ENCODE data around the gene PTPRD. TPM values are rescaled to one million over a fixed set of nuclear protein-coding genes. Genes with fewer than 3 reads are reported as not detected.

PTPRD gene
- total RNA-seq, 1 donor from 2014 or later, result 5.7 TPM

DNA sequence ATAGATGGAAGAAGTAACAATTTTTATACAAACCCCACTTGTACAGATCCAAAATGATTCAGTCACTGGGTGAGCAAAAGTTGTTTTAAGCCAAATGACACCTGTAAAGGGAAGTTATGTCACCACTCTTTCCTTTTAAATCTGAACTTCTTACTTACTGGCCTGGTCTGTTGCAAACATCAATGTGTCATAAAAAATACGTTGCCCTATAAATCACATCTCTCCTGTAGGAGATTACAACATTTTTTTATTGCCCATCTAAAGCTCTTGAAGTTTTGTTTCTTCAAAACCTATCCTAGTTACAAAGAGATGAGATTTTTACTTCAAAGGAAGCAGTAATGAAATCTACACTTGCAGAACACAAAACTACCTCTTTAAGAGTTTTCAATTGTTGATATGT, 1725.4 kb downstream of the PTPRD start:
- no peak for DNase-seq (ENCODE audit: low spot score)
- H3K4me3 Mint-ChIP-seq (ENCODE audit: unreplicated experiment), result no peak overlapping the region

GRCh38 chr9:8883321-8883720, 1729.5 kb downstream of the PTPRD start:
- H3K4me3 Mint-ChIP-seq (ENCODE audit: unreplicated experiment), result no peak overlapping the region
- TF ChIP-seq, protein P1, sequence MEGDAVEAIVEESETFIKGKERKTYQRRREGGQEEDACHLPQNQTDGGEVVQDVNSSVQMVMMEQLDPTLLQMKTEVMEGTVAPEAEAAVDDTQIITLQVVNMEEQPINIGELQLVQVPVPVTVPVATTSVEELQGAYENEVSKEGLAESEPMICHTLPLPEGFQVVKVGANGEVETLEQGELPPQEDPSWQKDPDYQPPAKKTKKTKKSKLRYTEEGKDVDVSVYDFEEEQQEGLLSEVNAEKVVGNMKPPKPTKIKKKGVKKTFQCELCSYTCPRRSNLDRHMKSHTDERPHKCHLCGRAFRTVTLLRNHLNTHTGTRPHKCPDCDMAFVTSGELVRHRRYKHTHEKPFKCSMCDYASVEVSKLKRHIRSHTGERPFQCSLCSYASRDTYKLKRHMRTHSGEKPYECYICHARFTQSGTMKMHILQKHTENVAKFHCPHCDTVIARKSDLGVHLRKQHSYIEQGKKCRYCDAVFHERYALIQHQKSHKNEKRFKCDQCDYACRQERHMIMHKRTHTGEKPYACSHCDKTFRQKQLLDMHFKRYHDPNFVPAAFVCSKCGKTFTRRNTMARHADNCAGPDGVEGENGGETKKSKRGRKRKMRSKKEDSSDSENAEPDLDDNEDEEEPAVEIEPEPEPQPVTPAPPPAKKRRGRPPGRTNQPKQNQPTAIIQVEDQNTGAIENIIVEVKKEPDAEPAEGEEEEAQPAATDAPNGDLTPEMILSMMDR (IDR thresholded peaks at IDR 0.05), result no peak
- no peaks in the 10 kb centered on the region for H3K36me3 Mint-ChIP-seq (ENCODE audit: low read depth)
- H3K27ac Mint-ChIP-seq (ENCODE audit: unreplicated experiment), result no peak overlapping the region
- no peaks in the 10 kb centered on the region for H3K9me3 Mint-ChIP-seq (ENCODE audit: low read depth)
- H3K27me3 Mint-ChIP-seq (ENCODE audit: low read depth), result peaks cover 7% of the 10 kb centered on the region
- no peak for DNase-seq (ENCODE audit: low spot score)
- no peaks in the 10 kb centered on the region for H3K4me1 Mint-ChIP-seq (ENCODE audit: low read depth)

More for the DNA sequence above, 1725.4 kb downstream of the PTPRD start:
- Mint-ChIP-seq H3K27me3 (ENCODE audit: low read depth) (peaks cover 3% of the 10 kb centered on the region), H3K9me3 (ENCODE audit: low read depth) (no peaks in the 10 kb centered on the region), H3K27ac (ENCODE audit: unreplicated experiment) (no peak overlapping the region), H3K36me3 (ENCODE audit: low read depth) (no peaks in the 10 kb centered on the region), H3K4me1 (ENCODE audit: low read depth) (no peaks in the 10 kb centered on the region)
- TF ChIP-seq, protein P1 (IDR thresholded peaks at IDR 0.05), result no peak

GRCh38 chr9:8880060-8880459, 1732.7 kb downstream of the PTPRD start:
- no peaks in the 10 kb centered on the region for H3K9me3 Mint-ChIP-seq (ENCODE audit: low read depth)
- H3K4me1 Mint-ChIP-seq (ENCODE audit: low read depth), result no peaks in the 10 kb centered on the region
- no peak for DNase-seq (ENCODE audit: low spot score)
- H3K36me3 Mint-ChIP-seq (ENCODE audit: low read depth), result no peaks in the 10 kb centered on the region
- TF ChIP-seq, protein P1 (IDR thresholded peaks at IDR 0.05), result no peak
- no peak overlapping the region for H3K4me3 Mint-ChIP-seq (ENCODE audit: unreplicated experiment)
- no peak overlapping the region for H3K27ac Mint-ChIP-seq (ENCODE audit: unreplicated experiment)
- peaks cover 6% of the 10 kb centered on the region for H3K27me3 Mint-ChIP-seq (ENCODE audit: low read depth)

GRCh38 chr9:8879284-8879683, 1733.5 kb downstream of the PTPRD start:
- TF ChIP-seq, protein P1 (IDR thresholded peaks at IDR 0.05), result no peak
- Mint-ChIP-seq H3K4me1 (ENCODE audit: low read depth) (no peaks in the 10 kb centered on the region), H3K36me3 (ENCODE audit: low read depth) (no peaks in the 10 kb centered on the region), H3K27ac (ENCODE audit: unreplicated experiment) (no peak overlapping the region), H3K9me3 (ENCODE audit: low read depth) (no peaks in the 10 kb centered on the region), H3K4me3 (ENCODE audit: unreplicated experiment) (no peak overlapping the region), H3K27me3 (ENCODE audit: low read depth) (peaks cover 4% of the 10 kb centered on the region)
- no peak for DNase-seq (ENCODE audit: low spot score)

DNA sequence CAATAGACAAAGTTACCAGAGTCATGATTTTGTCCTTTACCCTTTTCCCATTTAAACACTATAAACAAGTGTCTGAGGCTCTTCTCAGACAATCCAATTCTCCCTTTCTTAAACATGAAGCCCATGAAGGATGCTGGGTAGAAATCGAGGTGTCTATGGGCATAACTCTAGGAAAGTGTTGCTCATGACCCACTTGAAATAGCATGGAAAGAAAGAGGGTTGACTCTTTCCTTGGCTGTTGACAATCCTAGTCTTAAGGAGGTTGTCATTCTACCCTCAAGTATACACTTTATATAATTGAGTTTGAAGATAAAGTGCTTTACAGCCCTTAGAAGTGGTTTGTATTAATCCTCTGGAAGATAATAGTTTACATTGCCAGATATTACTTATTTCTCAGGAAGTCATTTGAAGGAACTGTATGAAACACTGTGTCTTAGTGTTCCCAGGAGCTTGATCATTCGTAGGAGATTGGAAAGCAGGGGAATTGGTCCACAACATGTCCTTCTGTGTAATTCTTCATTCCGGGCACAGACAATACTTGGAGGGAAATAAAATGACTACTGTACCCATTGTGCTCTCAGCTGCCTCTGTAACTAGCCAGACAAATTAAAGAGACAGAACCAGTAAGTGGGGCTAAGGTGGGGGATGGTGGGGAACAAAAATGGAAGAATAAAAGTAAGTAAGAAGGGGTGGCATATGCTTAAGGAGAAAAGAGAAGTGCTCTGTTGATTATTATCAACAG, 1734.9 kb downstream of the PTPRD start:
- Mint-ChIP-seq H3K27ac (ENCODE audit: unreplicated experiment) (no peak overlapping the region), H3K4me3 (ENCODE audit: unreplicated experiment) (no peak overlapping the region), H3K9me3 (ENCODE audit: low read depth) (no peaks in the 10 kb centered on the region), H3K36me3 (ENCODE audit: low read depth) (no peaks in the 10 kb centered on the region), H3K27me3 (ENCODE audit: low read depth) (peaks cover 4% of the 10 kb centered on the region), H3K4me1 (ENCODE audit: low read depth) (peaks cover 2% of the 10 kb centered on the region)
- TF ChIP-seq, protein P1 (IDR thresholded peaks at IDR 0.05), result no peak
- no peak for DNase-seq (ENCODE audit: low spot score)

Data from chondrocyte (in vitro differentiated cells).